Adrenal gland (tissue), 19 donors: ENCODE measurements around the gene WASHC4. TPM values are rescaled to one million over a fixed set of nuclear protein-coding genes. Genes with fewer than 3 reads are reported as not detected.
A peak's percentile ranks its signal among the peaks of the same experiment; 100 is the strongest.

Experiments used
- DNase-seq, 7 donors: peaks; one replicate each; pipeline ENCODE4 v3.0.0-alpha.2; 2019 to 2020
- H3K27ac ChIP-seq, 5 donors: fragments of 200-600 bp; sonication (generic) in 4 of 5; 1 replicate in 3 of 5; 2 replicates in 2 of 5; pipeline versions ENCODE4 v1.5.1 to v1.8.0; 2016 to 2020; ENCODE audit warnings: mild to moderate bottlenecking in 1 of 5
- H3K27me3 ChIP-seq: fragments of 200-600 bp; 2 replicates; pipeline ENCODE4 v1.8.0; 2021
- H3K36me3 ChIP-seq, 2 donors: fragments of 200-600 bp; replicated peaks in 1 of 2; 1 replicate in 1 of 2; 2 replicates in 1 of 2; pipeline versions ENCODE4 v1.5.1 to v1.8.0; 2018 to 2022
- H3K4me1 ChIP-seq, 2 donors: fragments of 200-600 bp; replicated peaks in 1 of 2; 1 replicate in 1 of 2; 2 replicates in 1 of 2; pipeline versions ENCODE4 v1.5.1 to v1.8.0; 2018 to 2021
- H3K4me3 ChIP-seq, 4 donors: fragments of 200-600 bp; sonication (generic) in 3 of 4; one replicate each; pipeline ENCODE4 v1.5.1; 2016 to 2018
- H3K9me3 ChIP-seq, 3 donors: fragments of 200-600 bp; sonication (generic) in 1 of 3; replicated peaks in 1 of 3; 1 replicate in 2 of 3; 2 replicates in 1 of 3; pipeline versions ENCODE4 v1.5.1 to v1.8.0; 2016 to 2021
- POLR2A ChIP-seq, 2 donors: fragments of 450-650 bp; IDR thresholded peaks; one replicate each; pipeline ENCODE4 v1.6.1; 2017; ENCODE audit warnings: antibody characterized with exemption in 2 of 2, mild to moderate bottlenecking in 2 of 2, moderate library complexity in 1 of 2
- WGBS, 4 donors: extraction: QIAGEN DNeasy Blood & Tissue Kit in 2 of 4; methylation state at CpG; one replicate each; pipeline versions ENCODE4 v1.1.5 to v1.1.7; 2013 to 2017; 5-methylcytosine and 5-hydroxymethylcytosine counted together
- intact Hi-C, 2 donors: fragments of 100-400 bp; cut with DNase I; formaldehyde crosslinking; loops; one replicate each; pipeline versions ENCODE4 v1.14.1 to v1.15.0; 2022 to 2023
- long read RNA-seq, 10 donors: library from polyadenylated mRNA in 3 of 10; unstranded in 2 of 10; stranded (forward) in 1 of 10; transcript quantifications; one replicate each; pipeline ENCODE4 v2.0.0 and lab custom pipeline, GENCODE V29; 2021 to 2026
- polyA plus RNA-seq, 3 donors: library from polyadenylated mRNA; stranded (reverse); fragments of 200-250 nt in 2 of 3; fragments of 350-450 nt in 1 of 3; fragmentation: Illumina TruSeq in 1 of 3; extraction: RNeasy Lipid Tissue Mini Kit (QIAGEN cat#74804) in 1 of 3; gene quantifications; one replicate each; pipeline ENCODE4 v1.2.3, GENCODE V29; 2013 to 2014
- total RNA-seq, 9 donors: library from RNA; depleted of rRNA in 4 of 9; stranded (reverse); fragments of >200 nt in 4 of 9; fragments of 120-200 nt in 1 of 9; fragmentation: NEBNext Ultra II Directional in 1 of 9; extraction: Animal tissue kit (Norgen Biotek cat#: 25700) in 1 of 9; gene quantifications; one replicate each; pipeline versions ENCODE4 v1.1.0 to v1.2.4, GENCODE V29; 2013 to 2023
- TF ChIP-seq, protein P1 (sequence below), 6 experiments: fragments of 450-650 bp in 4 of 6; fragments of 200-600 bp in 2 of 6; sonication (generic) in 1 of 6; IDR thresholded peaks; 1 replicate in 5 of 6; 2 replicates in 1 of 6; pipeline versions ENCODE4 v1.5.1 to v1.8.0; 2016 to 2021; ENCODE audit warnings: antibody characterized with exemption in 6 of 6, mild to moderate bottlenecking in 2 of 6, moderate library complexity in 1 of 6
- donor health status: healthy with polysubstance abuse.
- donor health status: Bipolar disorder and iron deficiency.
- donor health status: DM: yes; HTN: yes; CAD: no.
- donor health status: DM: no; HTN: no; CAD: no.
- donor health status: DM: no; HTN: no; CAD: no.
- donor health status: DM: yes; HTN: yes; CAD: no.

WASHC4 gene, protein sequence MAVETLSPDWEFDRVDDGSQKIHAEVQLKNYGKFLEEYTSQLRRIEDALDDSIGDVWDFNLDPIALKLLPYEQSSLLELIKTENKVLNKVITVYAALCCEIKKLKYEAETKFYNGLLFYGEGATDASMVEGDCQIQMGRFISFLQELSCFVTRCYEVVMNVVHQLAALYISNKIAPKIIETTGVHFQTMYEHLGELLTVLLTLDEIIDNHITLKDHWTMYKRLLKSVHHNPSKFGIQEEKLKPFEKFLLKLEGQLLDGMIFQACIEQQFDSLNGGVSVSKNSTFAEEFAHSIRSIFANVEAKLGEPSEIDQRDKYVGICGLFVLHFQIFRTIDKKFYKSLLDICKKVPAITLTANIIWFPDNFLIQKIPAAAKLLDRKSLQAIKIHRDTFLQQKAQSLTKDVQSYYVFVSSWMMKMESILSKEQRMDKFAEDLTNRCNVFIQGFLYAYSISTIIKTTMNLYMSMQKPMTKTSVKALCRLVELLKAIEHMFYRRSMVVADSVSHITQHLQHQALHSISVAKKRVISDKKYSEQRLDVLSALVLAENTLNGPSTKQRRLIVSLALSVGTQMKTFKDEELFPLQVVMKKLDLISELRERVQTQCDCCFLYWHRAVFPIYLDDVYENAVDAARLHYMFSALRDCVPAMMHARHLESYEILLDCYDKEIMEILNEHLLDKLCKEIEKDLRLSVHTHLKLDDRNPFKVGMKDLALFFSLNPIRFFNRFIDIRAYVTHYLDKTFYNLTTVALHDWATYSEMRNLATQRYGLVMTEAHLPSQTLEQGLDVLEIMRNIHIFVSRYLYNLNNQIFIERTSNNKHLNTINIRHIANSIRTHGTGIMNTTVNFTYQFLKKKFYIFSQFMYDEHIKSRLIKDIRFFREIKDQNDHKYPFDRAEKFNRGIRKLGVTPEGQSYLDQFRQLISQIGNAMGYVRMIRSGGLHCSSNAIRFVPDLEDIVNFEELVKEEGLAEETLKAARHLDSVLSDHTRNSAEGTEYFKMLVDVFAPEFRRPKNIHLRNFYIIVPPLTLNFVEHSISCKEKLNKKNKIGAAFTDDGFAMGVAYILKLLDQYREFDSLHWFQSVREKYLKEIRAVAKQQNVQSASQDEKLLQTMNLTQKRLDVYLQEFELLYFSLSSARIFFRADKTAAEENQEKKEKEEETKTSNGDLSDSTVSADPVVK
- 10 to 100 TPM; 34.3 to 90.6 (median 58.5) TPM for total RNA-seq
- polyA plus RNA-seq = 10 to 100 TPM; 17.8 to 40.8 (median 27.5) TPM
- long read RNA-seq, donor 1, full-length matches to known transcripts = 1 of 27 reads
- long read RNA-seq, donor 1, partial matches to known transcripts = 18 of 27 reads
- long read RNA-seq, donor 1, other reads (novel, unspliced or antisense) = 8 of 27 reads
- long read RNA-seq, donor 2, partial matches to known transcripts = 0 of 1 reads
- long read RNA-seq, donor 2, other reads (novel, unspliced or antisense) = 0 of 1 reads
- long read RNA-seq, donor 3 = 0 reads
- long read RNA-seq, donor 4, partial matches to known transcripts = 28 of 31 reads
- long read RNA-seq, donor 4, other reads (novel, unspliced or antisense) = 3 of 31 reads
- long read RNA-seq, donor 5, full-length matches to known transcripts = 31 of 49 reads
- long read RNA-seq, donor 5, partial matches to known transcripts = 6 of 49 reads
- long read RNA-seq, donor 5, other reads (novel, unspliced or antisense) = 12 of 49 reads
- long read RNA-seq, donor 6, partial matches to known transcripts = 10 of 13 reads
- long read RNA-seq, donor 6, other reads (novel, unspliced or antisense) = 3 of 13 reads
- long read RNA-seq, donor 7, partial matches to known transcripts = 0 of 1 reads
- long read RNA-seq, donor 7, other reads (novel, unspliced or antisense) = 0 of 1 reads
- long read RNA-seq, donor 8 = 0 reads
- long read RNA-seq, donor 9, full-length matches to known transcripts = 3 of 3 reads
- long read RNA-seq, donor 9, partial matches to known transcripts = 0 of 3 reads
- long read RNA-seq, donor 9, other reads (novel, unspliced or antisense) = 0 of 3 reads
- long read RNA-seq, donor 10 = 0 reads

DNA sequence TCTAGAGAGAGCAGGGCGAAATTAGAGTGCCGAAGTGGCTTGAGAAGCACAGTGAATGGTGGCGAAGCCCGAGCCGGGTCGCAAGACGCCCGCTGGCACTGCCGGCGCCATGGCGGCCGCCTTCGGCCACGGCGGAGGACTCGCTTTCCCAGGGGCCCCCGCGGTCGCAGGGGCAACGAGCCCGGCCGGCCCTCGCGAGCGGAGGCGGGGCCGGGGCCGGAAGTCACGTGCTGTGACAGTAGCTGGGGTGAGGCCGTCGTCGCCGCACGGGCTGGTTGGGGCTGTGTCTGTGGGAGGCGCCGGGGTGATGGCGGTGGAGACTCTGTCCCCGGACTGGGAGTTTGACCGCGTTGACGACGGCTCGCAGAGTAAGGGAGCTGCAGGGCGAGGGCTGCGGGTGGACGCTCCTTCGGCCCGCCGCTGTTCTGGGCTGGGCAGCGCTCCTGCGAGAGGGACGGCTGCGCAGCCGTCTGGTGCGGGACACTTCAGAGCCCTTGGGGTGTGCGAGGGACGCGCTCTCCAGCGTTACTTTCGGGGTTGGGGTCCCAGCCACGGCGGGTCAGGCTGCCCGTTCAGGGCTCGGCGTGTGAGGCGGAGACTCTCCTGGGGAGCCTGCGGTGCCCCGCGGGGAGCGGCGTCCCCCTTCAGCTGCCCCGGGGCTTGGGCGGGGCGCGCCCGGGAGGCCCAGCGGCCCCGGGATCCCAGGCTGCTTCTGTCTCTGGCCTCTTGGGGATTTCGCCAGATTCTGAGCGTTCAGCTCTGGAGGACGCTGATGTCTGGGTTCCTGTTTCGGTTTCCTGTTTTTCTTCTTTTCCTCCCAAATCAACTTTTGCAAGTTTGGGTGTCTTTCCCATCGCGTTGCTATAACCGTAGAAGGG lies at the start of gene WASHC4:
Gene WASHC4, plus strand, starts transcription at position 238 of the 878 bp plus-strand sequence. Its CDS starts 70 bp downstream, at position 308.
- Histone ChIP-seq H3K36me3 (no peaks in the 10 kb centered on the region), H3K27me3 (no peaks in the 10 kb centered on the region), H3K4me3 (peak within 1 kb of the TSS; percentile 71 to 92 (median 88)), H3K27ac (peak within 1 kb of the TSS; percentile 95 to 99 (median 97)), H3K4me1 (peaks cover 22 to 40% of the 10 kb centered on the region in 2 donors), H3K9me3 (no peaks in the 10 kb centered on the region)
- WGBS, 4 donors = 0% methylated on average over 11 to 85 of the region's 85 CpGs
- intact Hi-C loops = no loop called here
- DNase-seq = peak; percentile 94 to 96 (median 95)
- TF ChIP-seq POLR2A (IDR thresholded peaks at IDR 0.05) = peak; percentile 95 to 99
- TF ChIP-seq, protein P1, sequence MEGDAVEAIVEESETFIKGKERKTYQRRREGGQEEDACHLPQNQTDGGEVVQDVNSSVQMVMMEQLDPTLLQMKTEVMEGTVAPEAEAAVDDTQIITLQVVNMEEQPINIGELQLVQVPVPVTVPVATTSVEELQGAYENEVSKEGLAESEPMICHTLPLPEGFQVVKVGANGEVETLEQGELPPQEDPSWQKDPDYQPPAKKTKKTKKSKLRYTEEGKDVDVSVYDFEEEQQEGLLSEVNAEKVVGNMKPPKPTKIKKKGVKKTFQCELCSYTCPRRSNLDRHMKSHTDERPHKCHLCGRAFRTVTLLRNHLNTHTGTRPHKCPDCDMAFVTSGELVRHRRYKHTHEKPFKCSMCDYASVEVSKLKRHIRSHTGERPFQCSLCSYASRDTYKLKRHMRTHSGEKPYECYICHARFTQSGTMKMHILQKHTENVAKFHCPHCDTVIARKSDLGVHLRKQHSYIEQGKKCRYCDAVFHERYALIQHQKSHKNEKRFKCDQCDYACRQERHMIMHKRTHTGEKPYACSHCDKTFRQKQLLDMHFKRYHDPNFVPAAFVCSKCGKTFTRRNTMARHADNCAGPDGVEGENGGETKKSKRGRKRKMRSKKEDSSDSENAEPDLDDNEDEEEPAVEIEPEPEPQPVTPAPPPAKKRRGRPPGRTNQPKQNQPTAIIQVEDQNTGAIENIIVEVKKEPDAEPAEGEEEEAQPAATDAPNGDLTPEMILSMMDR (IDR thresholded peaks at IDR 0.05) = no peak

DNA sequence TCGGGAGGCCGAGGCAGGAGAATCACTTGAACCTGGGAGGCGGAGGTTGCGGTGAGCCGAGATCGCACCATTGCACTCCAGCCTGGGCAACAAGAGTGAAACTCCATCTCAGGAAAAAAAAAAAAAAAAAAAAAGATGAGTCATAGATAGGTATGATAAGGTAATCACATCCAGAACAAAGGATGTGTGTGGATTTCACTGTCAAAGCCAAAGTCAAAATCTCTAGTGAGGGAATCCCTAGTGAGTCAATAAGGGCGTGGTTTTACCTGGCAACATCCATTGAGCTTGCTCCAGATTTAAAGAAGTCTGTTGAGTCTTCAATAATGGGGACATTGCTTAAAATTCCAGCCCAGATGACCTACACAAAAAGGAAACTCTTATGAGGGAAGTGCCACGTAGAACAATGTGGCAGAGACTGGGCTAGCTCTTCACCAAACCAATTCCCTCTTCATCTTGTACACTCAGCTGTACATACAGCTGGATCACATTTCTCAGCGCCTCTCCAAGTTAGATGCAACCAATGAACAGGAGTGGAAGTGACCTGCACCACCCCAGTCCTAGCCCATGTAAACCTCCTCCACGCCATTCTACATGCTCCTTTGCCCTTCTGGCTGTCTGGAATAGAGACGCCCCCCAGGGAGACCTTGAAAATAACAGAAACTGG lies 46.7 kb upstream of the WASHC4 start:
- TF ChIP-seq POLR2A (IDR thresholded peaks at IDR 0.05) = no peak
- TF ChIP-seq, protein P1 (IDR thresholded peaks at IDR 0.05) = no peak
- Histone ChIP-seq H3K4me3 (no peak overlapping the region), H3K36me3 (no peaks in the 10 kb centered on the region), H3K9me3 (peaks cover 0 to 5% (median 0%) of the 10 kb centered on the region in 3 donors), H3K4me1 (no peaks in the 10 kb centered on the region), H3K27me3 (no peaks in the 10 kb centered on the region), H3K27ac (no peak overlapping the region)
- intact Hi-C loops = loop anchor here in 1 of 2 donors (10.0 kb wide), 2 partner anchors 176 to 856 kb away; no protein-coding TSS in a partner anchor
- 83 to 88% (median 87%) methylated on average over 5 to 11 of the region's 11 CpGs for WGBS, 4 donors
- no peak for DNase-seq
